Nephron (organoid): ENCODE measurements around the gene GJC1.

Experiments used
- H3K27ac Mint-ChIP-seq, 3 experiments: 2 replicates each; pipeline ENCODE4 v1.8.0; 2020; ENCODE audit warnings: mixed read lengths in 3 of 3, mild to moderate bottlenecking in 2 of 3, moderate library complexity in 1 of 3
- H3K27me3 Mint-ChIP-seq: 2 replicates; pipeline ENCODE4 v1.8.0; 2021; ENCODE audit warnings: low read depth, mild to moderate bottlenecking, moderate library complexity, mixed read lengths
- H3K36me3 Mint-ChIP-seq: 2 replicates; pipeline ENCODE4 v1.8.0; 2020; ENCODE audit warnings: low read depth, mixed read lengths
- H3K4me1 Mint-ChIP-seq: 2 replicates; pipeline ENCODE4 v1.8.0; 2020; ENCODE audit warnings: mixed read lengths
- H3K4me3 Mint-ChIP-seq, 3 experiments: 2 replicates each; pipeline ENCODE4 v1.8.0; 2020; ENCODE audit warnings: mild to moderate bottlenecking in 3 of 3, mixed read lengths in 3 of 3, moderate library complexity in 2 of 3
- H3K9me3 Mint-ChIP-seq: 2 replicates; pipeline ENCODE4 v1.8.0; 2020; ENCODE audit warnings: mixed read lengths
- CTCF ChIP-seq, 3 experiments: fragments of 200-600 bp; sonication (generic); IDR thresholded peaks; one replicate each; pipeline ENCODE4 v1.5.0; 2021; ENCODE audit warnings: antibody characterized with exemption in 3 of 3; ENCODE audit not compliant: unreplicated experiment in 3 of 3

GJC1 gene

GRCh38 chr17:44794851-44795413 is 35.2 kb downstream of the GJC1 start:
- peaks cover 30% of the 10 kb centered on the region for H3K4me1 Mint-ChIP-seq
- no peaks in the 10 kb centered on the region for H3K27me3 Mint-ChIP-seq
- no peak for TF ChIP-seq CTCF (IDR thresholded peaks at IDR 0.05; ENCODE audit: unreplicated experiment in 3 of 3)
- no peaks in the 10 kb centered on the region for H3K9me3 Mint-ChIP-seq
- H3K27ac Mint-ChIP-seq, result peak overlapping the region; percentile 70 to 73 (median 72)
- peaks cover 17% of the 10 kb centered on the region for H3K36me3 Mint-ChIP-seq
- H3K4me3 Mint-ChIP-seq, result no peak overlapping the region

DNA sequence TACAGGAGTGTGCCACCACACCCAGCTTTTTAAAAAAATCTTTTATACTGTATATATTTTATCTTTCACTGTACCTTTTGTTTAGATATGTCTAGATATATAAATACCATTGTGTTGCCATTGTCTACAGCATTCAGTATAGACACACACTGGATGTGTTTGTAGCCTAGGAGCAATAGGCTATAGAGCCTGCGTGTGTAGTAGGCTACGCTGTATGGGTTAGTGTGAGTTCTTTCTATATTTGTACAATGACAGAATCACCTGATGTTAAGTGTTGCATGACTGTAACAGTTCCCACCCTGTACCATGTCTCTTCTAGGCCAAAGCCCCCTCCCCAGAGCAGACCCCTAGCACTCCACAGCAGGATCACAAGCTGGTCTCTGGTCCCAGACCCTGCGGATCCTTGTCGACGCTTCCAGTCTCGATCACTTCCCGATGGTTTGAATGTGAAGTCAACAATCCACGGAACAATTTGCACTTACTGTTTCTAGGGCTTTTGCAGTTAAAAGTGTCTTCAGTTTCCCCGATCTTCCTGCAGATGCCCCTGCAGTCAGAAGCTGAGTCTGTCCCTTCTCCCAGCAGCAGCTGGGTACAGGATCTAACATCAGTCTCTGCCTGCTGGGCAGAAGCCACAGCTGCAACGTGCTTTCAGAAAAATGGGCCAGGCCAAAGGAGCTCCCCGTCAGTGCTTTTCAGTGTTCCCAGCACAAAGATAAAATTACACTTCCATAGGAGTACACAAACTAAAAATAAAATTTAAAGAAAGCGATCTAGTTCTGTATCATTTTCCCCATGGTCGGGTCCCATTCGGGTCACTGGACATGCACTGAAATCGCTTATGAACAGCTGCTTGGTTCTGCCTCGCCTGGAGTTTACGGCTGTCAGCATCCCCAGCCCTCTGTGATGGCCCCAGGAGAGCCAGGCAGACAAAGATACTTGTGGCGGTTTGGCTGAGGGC is 35.9 kb downstream of the GJC1 start:
- peaks cover 30% of the 10 kb centered on the region for H3K4me1 Mint-ChIP-seq
- H3K4me3 Mint-ChIP-seq, result peak overlapping the region in 1 of 3 experiments; percentile 19
- H3K27me3 Mint-ChIP-seq, result no peaks in the 10 kb centered on the region
- peaks cover 13% of the 10 kb centered on the region for H3K36me3 Mint-ChIP-seq
- TF ChIP-seq CTCF (IDR thresholded peaks at IDR 0.05; ENCODE audit: unreplicated experiment in 3 of 3), result no peak
- H3K27ac Mint-ChIP-seq, result peak overlapping the region; percentile 72 to 77 (median 73)
- no peaks in the 10 kb centered on the region for H3K9me3 Mint-ChIP-seq

DNA sequence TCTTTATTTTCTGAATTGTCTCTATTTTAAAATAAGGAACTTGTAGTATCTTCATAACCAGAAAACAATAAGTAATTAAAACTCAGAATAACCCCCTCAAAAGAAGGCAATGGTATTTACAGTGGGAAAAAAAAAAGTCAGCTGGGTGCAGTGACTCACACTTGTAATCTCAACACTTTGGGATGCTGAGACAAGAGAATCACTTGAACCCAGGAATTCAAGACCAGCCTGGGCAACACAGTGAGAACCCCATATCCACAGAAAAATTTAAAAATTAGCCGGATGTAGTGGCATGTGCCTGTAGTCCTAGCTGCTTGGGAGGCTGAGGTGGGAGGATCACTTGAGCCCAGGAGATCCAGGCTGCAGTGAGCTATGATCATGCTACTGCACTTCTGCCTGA is 37.8 kb downstream of the GJC1 start:
- peaks cover 26% of the 10 kb centered on the region for H3K4me1 Mint-ChIP-seq

DNA sequence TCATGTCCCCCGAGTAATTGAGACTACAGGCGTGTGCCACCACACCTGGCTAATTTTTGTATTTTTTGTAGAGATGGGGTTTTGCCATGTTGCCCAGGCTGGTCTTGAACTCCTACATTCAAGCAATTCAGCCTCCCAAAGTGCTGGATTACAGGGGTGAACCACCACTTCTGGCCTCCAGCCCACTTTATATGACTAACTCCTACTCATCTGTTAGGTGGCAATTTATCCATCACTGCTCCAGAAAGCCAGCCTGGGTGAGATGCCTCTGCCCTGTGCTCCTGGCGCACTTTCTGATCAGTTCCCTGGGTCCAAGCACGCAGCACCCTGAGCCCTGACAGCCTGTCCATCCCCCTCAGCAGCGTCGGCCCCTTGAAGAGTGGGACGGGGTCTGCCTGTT is 41.9 kb downstream of the GJC1 start:
- TF ChIP-seq CTCF (IDR thresholded peaks at IDR 0.05; ENCODE audit: unreplicated experiment in 3 of 3), result no peak
- peaks cover 15% of the 10 kb centered on the region for H3K4me1 Mint-ChIP-seq
- H3K27me3 Mint-ChIP-seq, result peaks cover 18% of the 10 kb centered on the region
- H3K36me3 Mint-ChIP-seq, result no peaks in the 10 kb centered on the region
- H3K4me3 Mint-ChIP-seq, result no peak overlapping the region
- no peak overlapping the region for H3K27ac Mint-ChIP-seq
- H3K9me3 Mint-ChIP-seq, result no peaks in the 10 kb centered on the region

More for the DNA sequence above, 37.8 kb downstream of the GJC1 start:
- H3K27ac Mint-ChIP-seq, result no peak overlapping the region
- H3K9me3 Mint-ChIP-seq, result no peaks in the 10 kb centered on the region
- H3K27me3 Mint-ChIP-seq, result peaks cover 5% of the 10 kb centered on the region
- H3K4me3 Mint-ChIP-seq, result no peak overlapping the region
- H3K36me3 Mint-ChIP-seq, result peaks cover 6% of the 10 kb centered on the region
- no peak for TF ChIP-seq CTCF (IDR thresholded peaks at IDR 0.05; ENCODE audit: unreplicated experiment in 3 of 3)

DNA sequence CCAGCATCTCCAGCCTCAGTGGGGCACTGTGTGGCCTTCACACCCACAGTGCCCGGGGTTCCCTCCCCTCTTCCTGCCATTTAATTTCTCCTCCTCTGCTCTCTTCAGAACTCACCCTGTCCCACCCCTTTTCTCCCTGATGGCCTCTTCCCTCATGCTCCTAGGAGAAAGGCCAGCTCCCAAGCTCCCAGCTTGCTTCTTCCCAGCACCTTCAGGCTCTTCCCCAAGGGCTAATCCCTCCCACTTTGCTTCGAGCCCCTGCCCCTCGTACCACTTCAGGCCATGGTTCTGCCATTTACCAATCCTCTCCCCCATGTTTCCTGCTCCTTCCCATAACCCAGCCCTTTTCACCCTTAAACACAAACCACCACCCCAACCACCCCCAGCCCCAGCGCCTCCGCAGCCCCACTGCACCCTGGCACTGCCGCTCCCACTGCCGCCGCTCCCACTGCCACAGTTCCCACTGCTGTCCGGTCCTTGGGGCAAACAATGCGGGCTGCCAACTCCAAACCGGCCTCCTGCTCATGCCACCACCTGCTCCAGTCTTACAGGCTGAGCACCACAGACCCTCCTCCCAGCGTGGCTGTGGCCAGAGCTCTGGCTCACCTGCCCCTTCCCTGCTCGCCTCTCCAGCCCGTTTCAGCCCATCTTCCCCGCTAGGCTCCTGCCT is 42.7 kb downstream of the GJC1 start:
- peaks cover 18% of the 10 kb centered on the region for H3K27me3 Mint-ChIP-seq
- H3K4me1 Mint-ChIP-seq, result peaks cover 20% of the 10 kb centered on the region
- H3K36me3 Mint-ChIP-seq, result no peaks in the 10 kb centered on the region
- TF ChIP-seq CTCF (IDR thresholded peaks at IDR 0.05; ENCODE audit: unreplicated experiment in 3 of 3), result no peak
- H3K4me3 Mint-ChIP-seq, result no peak overlapping the region
- H3K9me3 Mint-ChIP-seq, result no peaks in the 10 kb centered on the region
- peak overlapping the region in 1 of 3 experiments; percentile 12 for H3K27ac Mint-ChIP-seq
